Gastrocnemius medialis (tissue), 4 donors: Measurements from ENCODE around the gene CARD9. TPM values are rescaled to one million over a fixed set of nuclear protein-coding genes. Genes with fewer than 3 reads are reported as not detected.
A peak's percentile ranks its signal among the peaks of the same experiment; 100 is the strongest.

Source experiments
- ATAC-seq, 2 donors: fragments of 150-250 bp; one replicate each; pipeline ENCODE4 v1.9.1; 2016
- DNase-seq, 2 donors: peaks; one replicate each; pipeline ENCODE4 v3.0.0-alpha.2; 2019
- H3K27ac ChIP-seq, 4 donors: fragments of 200-600 bp; sonication (generic); 1 replicate in 1 of 4; 2 replicates in 3 of 4; pipeline ENCODE4 v1.5.1; 2016 to 2018; ENCODE audit warnings: mild to moderate bottlenecking in 2 of 4, moderate library complexity in 1 of 4
- H3K27me3 ChIP-seq, 3 donors: fragments of 200-600 bp; sonication (generic) in 2 of 3; 1 replicate in 1 of 3; 2 replicates in 2 of 3; pipeline versions ENCODE4 v1.5.1 to v1.6.0; 2016 to 2019; ENCODE audit warnings: mild to moderate bottlenecking in 1 of 3, moderate library complexity in 1 of 3
- H3K36me3 ChIP-seq, 2 donors: fragments of 200-600 bp; sonication (generic) in 1 of 2; one replicate each; pipeline ENCODE4 v1.5.1; 2017 to 2018
- H3K4me1 ChIP-seq, 2 donors: fragments of 200-600 bp; sonication (generic) in 1 of 2; one replicate each; pipeline ENCODE4 v1.5.1; 2016 to 2017; ENCODE audit warnings: mild to moderate bottlenecking in 2 of 2
- H3K4me3 ChIP-seq, 4 donors: fragments of 200-600 bp; sonication (generic) in 3 of 4; 1 replicate in 1 of 4; 2 replicates in 3 of 4; pipeline ENCODE4 v1.5.1; 2016 to 2019; ENCODE audit warnings: mild to moderate bottlenecking in 2 of 4
- H3K9me3 ChIP-seq, 3 donors: fragments of 200-600 bp; sonication (generic) in 2 of 3; 1 replicate in 1 of 3; 2 replicates in 2 of 3; pipeline ENCODE4 v1.5.1; 2016 to 2019
- POLR2A ChIP-seq, 2 donors: fragments of 450-650 bp; IDR thresholded peaks; one replicate each; pipeline ENCODE4 v1.6.1; 2017; ENCODE audit warnings: antibody characterized with exemption in 2 of 2, mild to moderate bottlenecking in 2 of 2, moderate library complexity in 2 of 2
- in situ Hi-C, 4 donors: fragments of 200-750 bp; cut with MboI; loops; one replicate each; pipeline versions ENCODE4 v1.15.0 to v1.8.0; 2017; ENCODE audit warnings: low sequenced_read_pairs in 4 of 4
- intact Hi-C: fragments of 100-400 bp; cut with DNase I; formaldehyde crosslinking; loops from one replicate; pipeline ENCODE4 v1.15.1; 2023; ENCODE audit warnings: low total_unique reads
- total RNA-seq, 4 donors: library from RNA; depleted of rRNA; stranded (reverse); fragments of >200 nt; gene quantifications; one replicate each; pipeline versions ENCODE4 v1.1.0 to v1.2.3, GENCODE V29; 2016
- TF ChIP-seq, protein P1 (sequence below), 5 experiments: fragments of 450-650 bp in 3 of 5; fragments of 200-600 bp in 2 of 5; sonication (generic) in 2 of 5; IDR thresholded peaks in 4 of 5; conservative IDR thresholded peaks in 1 of 5; 1 replicate in 4 of 5; 2 replicates in 1 of 5; pipeline ENCODE4 v1.5.1; 2016 to 2019; ENCODE audit warnings: antibody characterized with exemption in 5 of 5, mild to moderate bottlenecking in 3 of 5, moderate library complexity in 3 of 5

Gene CARD9
- total RNA-seq, 4 donors from 2014 or later, result 0.34 to 1.2 (median 0.69) TPM

DNA sequence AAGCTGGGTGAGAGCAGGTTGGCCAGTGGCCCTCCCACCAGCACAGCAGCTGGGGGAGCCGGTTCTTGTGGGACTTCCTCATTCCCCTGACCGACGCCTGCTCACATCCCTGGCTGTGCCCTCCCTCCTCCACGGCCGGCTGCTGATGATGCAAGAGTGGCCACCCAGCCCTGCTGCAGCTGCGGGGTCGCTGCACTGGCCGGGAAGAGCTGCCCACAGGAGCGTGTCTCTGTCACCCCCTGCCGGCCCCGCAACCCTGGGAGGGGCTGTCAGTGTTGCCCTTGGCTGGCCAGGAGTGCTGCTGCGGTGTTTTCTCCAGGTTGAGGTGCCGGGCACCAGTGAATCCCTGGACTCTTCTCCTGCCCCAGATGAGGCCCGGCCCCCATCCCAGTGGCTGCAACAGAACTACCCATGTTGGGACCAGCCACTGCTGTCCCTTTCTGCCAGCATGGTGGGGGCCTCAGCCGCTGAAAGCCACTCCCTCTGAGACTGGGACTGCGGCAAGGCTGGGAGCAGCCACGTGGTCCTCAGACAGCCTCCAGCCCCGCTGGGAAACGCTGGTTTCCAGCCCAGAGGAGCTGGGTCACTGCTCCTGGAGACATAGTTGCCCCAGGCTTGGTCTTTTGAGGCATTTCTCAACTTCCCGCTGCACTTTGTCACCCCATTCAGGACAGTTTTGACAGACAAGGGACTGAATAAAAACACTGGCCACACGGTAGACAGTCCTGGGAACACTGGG, 739 bp downstream of the CARD9 start:
- no peaks in the 10 kb centered on the region for H3K9me3 ChIP-seq
- TF ChIP-seq POLR2A (IDR thresholded peaks at IDR 0.05), result no peak
- TF ChIP-seq, protein P1, sequence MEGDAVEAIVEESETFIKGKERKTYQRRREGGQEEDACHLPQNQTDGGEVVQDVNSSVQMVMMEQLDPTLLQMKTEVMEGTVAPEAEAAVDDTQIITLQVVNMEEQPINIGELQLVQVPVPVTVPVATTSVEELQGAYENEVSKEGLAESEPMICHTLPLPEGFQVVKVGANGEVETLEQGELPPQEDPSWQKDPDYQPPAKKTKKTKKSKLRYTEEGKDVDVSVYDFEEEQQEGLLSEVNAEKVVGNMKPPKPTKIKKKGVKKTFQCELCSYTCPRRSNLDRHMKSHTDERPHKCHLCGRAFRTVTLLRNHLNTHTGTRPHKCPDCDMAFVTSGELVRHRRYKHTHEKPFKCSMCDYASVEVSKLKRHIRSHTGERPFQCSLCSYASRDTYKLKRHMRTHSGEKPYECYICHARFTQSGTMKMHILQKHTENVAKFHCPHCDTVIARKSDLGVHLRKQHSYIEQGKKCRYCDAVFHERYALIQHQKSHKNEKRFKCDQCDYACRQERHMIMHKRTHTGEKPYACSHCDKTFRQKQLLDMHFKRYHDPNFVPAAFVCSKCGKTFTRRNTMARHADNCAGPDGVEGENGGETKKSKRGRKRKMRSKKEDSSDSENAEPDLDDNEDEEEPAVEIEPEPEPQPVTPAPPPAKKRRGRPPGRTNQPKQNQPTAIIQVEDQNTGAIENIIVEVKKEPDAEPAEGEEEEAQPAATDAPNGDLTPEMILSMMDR (IDR thresholded peaks at IDR 0.05 in 4 of 5, conservative IDR thresholded peaks at IDR 0.05 in 1 of 5), result no peak
- DNase-seq (peak; percentile 31 to 42), ATAC-seq (peak in 1 of 2 donors; percentile 34)
- H3K4me1 ChIP-seq, result no peaks in the 10 kb centered on the region
- H3K36me3 ChIP-seq, result no peaks in the 10 kb centered on the region
- peak overlapping the region in 2 of 4 donors; percentile 17 to 26 for H3K4me3 ChIP-seq
- in situ Hi-C loops, result no loop called here
- intact Hi-C loops, result no loop called here
- peaks cover 0 to 5% (median 0%) of the 10 kb centered on the region in 3 donors for H3K27me3 ChIP-seq
- no peak overlapping the region for H3K27ac ChIP-seq

DNA sequence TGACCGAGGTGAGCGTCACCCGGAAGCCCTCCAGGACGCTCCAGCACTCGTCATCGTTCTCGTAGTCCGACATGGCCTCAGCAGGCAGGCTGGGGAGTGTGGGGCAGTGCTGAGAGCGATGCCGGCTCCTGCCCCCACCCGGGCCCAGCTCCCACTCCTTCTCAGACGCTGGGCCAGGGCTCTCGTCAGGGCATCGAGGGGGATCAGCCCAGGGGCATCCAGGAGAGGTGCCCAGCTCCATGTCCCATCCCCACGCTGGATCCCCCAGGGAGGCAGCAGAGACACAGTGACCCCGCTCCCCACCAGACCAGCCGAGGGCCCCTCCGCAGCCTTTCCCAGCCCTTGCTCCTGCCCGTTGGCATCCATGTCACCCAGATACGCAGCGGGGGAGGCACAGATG, 1.5 kb downstream of the CARD9 start:
- Histone ChIP-seq H3K9me3 (no peaks in the 10 kb centered on the region), H3K27ac (no peak overlapping the region), H3K4me1 (no peaks in the 10 kb centered on the region), H3K4me3 (no peak overlapping the region), H3K36me3 (no peaks in the 10 kb centered on the region), H3K27me3 (peaks cover 0 to 5% (median 0%) of the 10 kb centered on the region in 3 donors)
- intact Hi-C loops, result no loop called here
- ATAC-seq, result no peak
- TF ChIP-seq POLR2A (IDR thresholded peaks at IDR 0.05), result no peak
- TF ChIP-seq, protein P1 (IDR thresholded peaks at IDR 0.05 in 4 of 5, conservative IDR thresholded peaks at IDR 0.05 in 1 of 5), result no peak
- DNase-seq, result no peak
- in situ Hi-C loops, result no loop called here

DNA sequence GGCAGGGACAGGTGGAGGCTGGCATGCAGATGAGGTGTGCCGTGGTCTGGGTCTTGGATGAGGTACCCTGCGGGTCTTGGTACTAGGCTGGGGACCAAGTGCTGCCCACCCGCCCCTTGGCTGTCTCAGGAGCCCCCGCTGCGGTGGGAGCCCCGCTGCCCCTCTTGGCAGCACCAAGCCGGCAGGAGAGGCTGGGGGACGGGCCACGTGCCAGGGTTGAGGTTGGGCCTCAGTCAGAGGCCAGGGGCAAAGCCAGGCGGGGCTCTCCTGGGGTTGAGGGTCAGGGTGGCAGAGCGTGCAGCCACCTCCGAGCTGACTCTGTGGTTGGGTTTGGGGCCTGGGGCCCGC, 2.0 kb downstream of the CARD9 start:
- intact Hi-C loops (no loop called here), in situ Hi-C loops (no loop called here)
- H3K36me3 ChIP-seq, result no peaks in the 10 kb centered on the region
- H3K27me3 ChIP-seq, result peaks cover 0 to 5% (median 0%) of the 10 kb centered on the region in 3 donors
- TF ChIP-seq, protein P1 (IDR thresholded peaks at IDR 0.05 in 4 of 5, conservative IDR thresholded peaks at IDR 0.05 in 1 of 5), result no peak
- TF ChIP-seq POLR2A (IDR thresholded peaks at IDR 0.05), result no peak
- H3K4me1 ChIP-seq, result no peaks in the 10 kb centered on the region
- H3K27ac ChIP-seq, result no peak overlapping the region
- H3K4me3 ChIP-seq, result no peak overlapping the region
- ATAC-seq, result no peak
- DNase-seq, result no peak
- no peaks in the 10 kb centered on the region for H3K9me3 ChIP-seq

DNA sequence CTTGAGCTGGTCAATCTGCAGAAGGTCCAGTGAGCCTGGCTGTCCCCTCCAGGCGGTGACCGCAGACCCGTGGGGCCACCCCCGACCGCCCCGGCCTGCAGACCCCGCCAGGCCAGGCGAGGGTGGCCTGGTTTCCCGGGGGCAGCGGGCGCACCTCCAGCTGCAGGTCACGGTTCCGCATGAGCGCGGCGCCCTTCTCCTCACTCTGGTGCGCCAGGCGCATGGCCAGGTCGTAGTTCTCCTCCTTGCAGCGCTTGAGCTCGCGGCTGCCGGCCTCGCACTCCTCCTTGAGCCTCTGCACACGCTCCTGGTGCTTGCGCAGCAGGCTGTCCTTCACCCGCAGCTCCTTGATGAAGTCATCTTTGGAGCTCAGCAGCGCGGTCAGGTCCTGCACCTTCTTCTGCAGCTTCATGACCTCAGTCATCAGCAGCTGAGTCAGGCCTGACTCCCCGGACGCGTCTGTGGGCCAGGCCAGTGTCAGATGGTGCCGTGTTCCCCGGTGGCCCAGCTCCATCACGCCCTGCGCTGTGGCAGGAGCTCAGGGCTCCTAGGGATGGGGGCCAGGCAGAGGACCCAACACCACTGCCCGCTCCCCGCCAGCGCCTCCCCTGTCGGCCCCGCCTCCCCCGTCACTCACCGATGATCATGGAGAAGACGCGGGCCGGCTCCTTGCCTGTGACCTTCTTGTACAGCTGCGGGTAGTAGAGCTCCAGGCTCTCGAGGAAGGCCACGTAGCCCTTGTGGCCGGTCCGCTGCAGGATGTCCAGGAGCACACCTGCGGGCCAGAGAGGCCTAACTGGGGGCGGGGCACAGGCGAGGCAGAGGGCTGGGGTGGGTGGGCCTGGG, 2.6 kb downstream of the CARD9 start:
- ATAC-seq, result no peak
- in situ Hi-C loops, result no loop called here
- no peaks in the 10 kb centered on the region for H3K4me1 ChIP-seq
- H3K27me3 ChIP-seq, result peaks cover 0 to 5% (median 0%) of the 10 kb centered on the region in 3 donors
- H3K9me3 ChIP-seq, result no peaks in the 10 kb centered on the region
- no peak overlapping the region for H3K27ac ChIP-seq
- H3K36me3 ChIP-seq, result no peaks in the 10 kb centered on the region
- TF ChIP-seq POLR2A (IDR thresholded peaks at IDR 0.05), result no peak
- TF ChIP-seq, protein P1 (IDR thresholded peaks at IDR 0.05 in 4 of 5, conservative IDR thresholded peaks at IDR 0.05 in 1 of 5), result no peak
- intact Hi-C loops, result no loop called here
- no peak for DNase-seq
- no peak overlapping the region for H3K4me3 ChIP-seq
